ENCODE results near the gene PNPLA1. TPM values are rescaled to one million over a fixed set of nuclear protein-coding genes. Genes with fewer than 3 reads are reported as not detected.

Gene PNPLA1
- polyA plus RNA-seq, 3 donors: 3.5 to 3.9 (median 3.8) TPM

GRCh38 chr6:36318690-36319435 lies 49.0 kb downstream of the PNPLA1 start:
- Histone ChIP-seq H3K4me1 (ENCODE audit: control insufficient read depth in 1 of 2, insufficient read depth in 2 of 2, low read length in 2 of 2) (no peaks in the 10 kb centered on the region), H4K20me1 (ENCODE audit: insufficient read depth, low read length) (no peaks in the 10 kb centered on the region), H3K4me2 (replicated peaks; ENCODE audit: extremely low read depth, low read length, poor library complexity, severe bottlenecking) (no peak overlapping the region), H3K79me2 (ENCODE audit: insufficient read depth, low read length) (no peaks in the 10 kb centered on the region), H3K9me3 (replicated peaks in 1 of 2; ENCODE audit: control insufficient read depth in 1 of 2, insufficient read depth in 1 of 2, low read length in 2 of 2) (no peaks in the 10 kb centered on the region), H2AFZ (ENCODE audit: insufficient read depth, low read depth, low read length, poor library complexity, severe bottlenecking) (no peak overlapping the region), H3K9ac (ENCODE audit: insufficient read depth, low read length, poor library complexity, severe bottlenecking) (no peak overlapping the region), H3K4me3 (replicated peaks in 1 of 3; ENCODE audit: low read depth in 2 of 3, low read length in 3 of 3) (no peak overlapping the region), H3K27me3 (ENCODE audit: control insufficient read depth in 2 of 2, insufficient read depth in 2 of 2, low read length in 2 of 2) (no peaks in the 10 kb centered on the region), H3K27ac (ENCODE audit: low read depth in 1 of 2, low read length in 2 of 2) (no peak overlapping the region), H3K36me3 (replicated peaks in 1 of 2; ENCODE audit: control insufficient read depth in 1 of 2, insufficient read depth in 2 of 2, low read length in 2 of 2) (no peaks in the 10 kb centered on the region)
- no peaks in the 10 kb centered on the region for H3K9me3 Mint-ChIP-seq
- no peak overlapping the region for H3K27ac Mint-ChIP-seq
- H3K4me1 Mint-ChIP-seq: peaks cover 5% of the 10 kb centered on the region
- H3K36me3 Mint-ChIP-seq: peaks cover 0 to 2% of the 10 kb centered on the region in 2 donors
- TF ChIP-seq CTCF (IDR thresholded peaks at IDR 0.05): no peak
- DNase-seq: no peak
- peaks cover 0 to 2% (median 1%) of the 10 kb centered on the region in 3 donors for H3K27me3 Mint-ChIP-seq (ENCODE audit: low read depth in 3 of 3)
- 94% methylated on average over 4 of the region's 6 CpGs for WGBS (ENCODE audit: insufficient coverage)
- H3K4me3 Mint-ChIP-seq: no peak overlapping the region
- intact Hi-C loops (cut with micrococcal nuclease): no loop called here

GRCh38 chr6:36319436-36319762 lies 49.5 kb downstream of the PNPLA1 start:
- H3K27ac Mint-ChIP-seq: no peak overlapping the region
- H3K4me1 Mint-ChIP-seq: peaks cover 2% of the 10 kb centered on the region
- no peak overlapping the region for H3K9ac ChIP-seq (ENCODE audit: insufficient read depth, low read length, poor library complexity, severe bottlenecking)
- peaks cover 0 to 1% (median 0%) of the 10 kb centered on the region in 3 donors for H3K27me3 Mint-ChIP-seq (ENCODE audit: low read depth in 3 of 3)
- no peak for DNase-seq
- no peak overlapping the region for H2AFZ ChIP-seq (ENCODE audit: insufficient read depth, low read depth, low read length, poor library complexity, severe bottlenecking)
- H3K4me3 Mint-ChIP-seq: no peak overlapping the region
- TF ChIP-seq CTCF (IDR thresholded peaks at IDR 0.05): no peak
- whole genome bisulfite sequencing (ENCODE audit: insufficient coverage): 100% methylated on average over 4 of the region's 9 CpGs
- no peak overlapping the region for H3K27ac ChIP-seq (ENCODE audit: low read depth in 1 of 2, low read length in 2 of 2)
- H3K4me1 ChIP-seq (ENCODE audit: control insufficient read depth in 1 of 2, insufficient read depth in 2 of 2, low read length in 2 of 2): no peaks in the 10 kb centered on the region
- intact Hi-C loops (cut with micrococcal nuclease): no loop called here
- no peak overlapping the region for H3K4me2 ChIP-seq (replicated peaks; ENCODE audit: extremely low read depth, low read length, poor library complexity, severe bottlenecking)
- H3K27me3 ChIP-seq (ENCODE audit: control insufficient read depth in 2 of 2, insufficient read depth in 2 of 2, low read length in 2 of 2): no peaks in the 10 kb centered on the region
- H3K36me3 ChIP-seq (replicated peaks in 1 of 2; ENCODE audit: control insufficient read depth in 1 of 2, insufficient read depth in 2 of 2, low read length in 2 of 2): no peaks in the 10 kb centered on the region
- no peaks in the 10 kb centered on the region for H3K79me2 ChIP-seq (ENCODE audit: insufficient read depth, low read length)
- no peaks in the 10 kb centered on the region for H3K36me3 Mint-ChIP-seq
- H4K20me1 ChIP-seq (ENCODE audit: insufficient read depth, low read length): no peaks in the 10 kb centered on the region
- no peaks in the 10 kb centered on the region for H3K9me3 ChIP-seq (replicated peaks in 1 of 2; ENCODE audit: control insufficient read depth in 1 of 2, insufficient read depth in 1 of 2, low read length in 2 of 2)
- H3K4me3 ChIP-seq (replicated peaks in 1 of 3; ENCODE audit: low read depth in 2 of 3, low read length in 3 of 3): no peak overlapping the region
- no peaks in the 10 kb centered on the region for H3K9me3 Mint-ChIP-seq

All from CD14-positive monocyte (primary cell).